ENCODE results near the gene XRCC6. TPM values are rescaled to one million over a fixed set of nuclear protein-coding genes. Genes with fewer than 3 reads are reported as not detected.

XRCC6 gene
- total RNA-seq, 3 donors from 2014 or later, result 515 to 540 (median 521) TPM

GRCh38 chr22:41699264-41700107 lies 78.4 kb downstream of the XRCC6 start, which contains the start of gene MEI1:
TSS of gene MEI1 (plus strand) at chr22:41699503. CDS start at chr22:41699539, 36 bp downstream.
- Mint-ChIP-seq H3K36me3 (ENCODE audit: insufficient read depth) (no peaks in the 10 kb centered on the region), H3K4me1 (ENCODE audit: low read depth) (peaks cover 9% of the 10 kb centered on the region)

GRCh38 chr22:41700108-41700364 lies 78.9 kb downstream of the XRCC6 start:
- ATAC-seq (no peak), DNase-seq (no peak)
- no peaks in the 10 kb centered on the region for H3K36me3 Mint-ChIP-seq (ENCODE audit: insufficient read depth)
- H3K27me3 Mint-ChIP-seq (ENCODE audit: low read depth), result no peaks in the 10 kb centered on the region
- no peaks in the 10 kb centered on the region for H3K9me3 Mint-ChIP-seq
- peaks cover 9% of the 10 kb centered on the region for H3K4me1 Mint-ChIP-seq (ENCODE audit: low read depth)
- H3K4me3 Mint-ChIP-seq, result no peak overlapping the region

More at GRCh38 chr22:41699264-41700107, 78.4 kb downstream of the XRCC6 start, which contains the start of gene MEI1:
- ATAC-seq, result peak; percentile 80 to 86
- Mint-ChIP-seq H3K9me3 (no peaks in the 10 kb centered on the region), H3K27me3 (ENCODE audit: low read depth) (no peaks in the 10 kb centered on the region), H3K4me3 (peak within 1 kb of the TSS; percentile 57)
- DNase-seq, result peak; percentile 89

GRCh38 chr22:41702763-41703162 lies 81.7 kb downstream of the XRCC6 start:
- no peak for ATAC-seq
- no peaks in the 10 kb centered on the region for H3K36me3 Mint-ChIP-seq (ENCODE audit: insufficient read depth)
- H3K9me3 Mint-ChIP-seq, result no peaks in the 10 kb centered on the region
- H3K27me3 Mint-ChIP-seq (ENCODE audit: low read depth), result no peaks in the 10 kb centered on the region
- DNase-seq, result no peak
- no peak overlapping the region for H3K4me3 Mint-ChIP-seq
- H3K4me1 Mint-ChIP-seq (ENCODE audit: low read depth), result peaks cover 3% of the 10 kb centered on the region

- DNase-seq (no peak), ATAC-seq (no peak)
- H3K27me3 Mint-ChIP-seq (ENCODE audit: low read depth), result no peaks in the 10 kb centered on the region
- H3K36me3 Mint-ChIP-seq (ENCODE audit: insufficient read depth), result no peaks in the 10 kb centered on the region
- H3K4me3 Mint-ChIP-seq, result no peak overlapping the region
- H3K4me1 Mint-ChIP-seq (ENCODE audit: low read depth), result no peaks in the 10 kb centered on the region
- no peaks in the 10 kb centered on the region for H3K9me3 Mint-ChIP-seq
Observed at GRCh38 chr22:41709341-41709740, 88.2 kb downstream of the XRCC6 start.

- H3K27me3 Mint-ChIP-seq (ENCODE audit: low read depth), result no peaks in the 10 kb centered on the region
- H3K9me3 Mint-ChIP-seq, result no peaks in the 10 kb centered on the region
- no peaks in the 10 kb centered on the region for H3K36me3 Mint-ChIP-seq (ENCODE audit: insufficient read depth)
- no peak overlapping the region for H3K4me3 Mint-ChIP-seq
- no peaks in the 10 kb centered on the region for H3K4me1 Mint-ChIP-seq (ENCODE audit: low read depth)
- DNase-seq, result no peak
- no peak for ATAC-seq
Observed at GRCh38 chr22:41713004-41713403, 91.9 kb downstream of the XRCC6 start.

Other genes with a start within 250 kb of the XRCC6 start
- gene TEF, start 239.4 kb upstream of the XRCC6 start, total RNA-seq, result 1 to 10 TPM; 2.9 to 3.6 (median 3.0) TPM
- gene TOB2, start 174.5 kb upstream of the XRCC6 start, total RNA-seq, result 10 to 100 TPM; 56.4 to 69.6 (median 61.0) TPM
- gene PHF5A, start 152.6 kb upstream of the XRCC6 start, total RNA-seq, result 100 to 1,000 TPM; 138 to 164 (median 144) TPM
- gene ACO2, start 152.2 kb upstream of the XRCC6 start, total RNA-seq, result 100 to 1,000 TPM; 128 to 133 (median 130) TPM
- gene POLR3H, start 76.8 kb upstream of the XRCC6 start, total RNA-seq, result 100 to 1,000 TPM; 108 to 140 (median 109) TPM
- under 1 TPM in 2 of 3 donors, not detected in 1; 0.08 to 0.16 TPM for gene CSDC2, start 60.3 kb upstream of the XRCC6 start, total RNA-seq
- gene PMM1, start 31.5 kb upstream of the XRCC6 start, total RNA-seq, result 10 to 100 TPM; 17.1 to 19.7 (median 18.4) TPM
- gene DESI1, start 252 bp upstream of the XRCC6 start, total RNA-seq, result 100 to 1,000 TPM; 124 to 141 (median 129) TPM
- 100 to 1,000 TPM; 372 to 430 (median 428) TPM for gene SNU13, start 67.6 kb downstream of the XRCC6 start, total RNA-seq
- 10 to 100 TPM; 13.4 to 21.6 (median 17.1) TPM for gene MEI1, start 78.2 kb downstream of the XRCC6 start, total RNA-seq
- gene CCDC134, start 179.4 kb downstream of the XRCC6 start, total RNA-seq, result 10 to 100 TPM; 16.0 to 20.2 (median 18.4) TPM
- gene SREBF2, start 211.8 kb downstream of the XRCC6 start, total RNA-seq, result 100 to 1,000 TPM; 123 to 178 (median 155) TPM